DMS79 treated with DMSO at 0.1 percent for 48 hours (cell line): ENCODE results near the gene SBNO2.
A peak's percentile ranks its signal among the peaks of the same experiment; 100 is the strongest.

Experiments
- DNase-seq: peaks from one replicate; lab custom pipeline; 2025; lab: John Stamatoyannopoulos, UW

The SBNO2 gene

DNA sequence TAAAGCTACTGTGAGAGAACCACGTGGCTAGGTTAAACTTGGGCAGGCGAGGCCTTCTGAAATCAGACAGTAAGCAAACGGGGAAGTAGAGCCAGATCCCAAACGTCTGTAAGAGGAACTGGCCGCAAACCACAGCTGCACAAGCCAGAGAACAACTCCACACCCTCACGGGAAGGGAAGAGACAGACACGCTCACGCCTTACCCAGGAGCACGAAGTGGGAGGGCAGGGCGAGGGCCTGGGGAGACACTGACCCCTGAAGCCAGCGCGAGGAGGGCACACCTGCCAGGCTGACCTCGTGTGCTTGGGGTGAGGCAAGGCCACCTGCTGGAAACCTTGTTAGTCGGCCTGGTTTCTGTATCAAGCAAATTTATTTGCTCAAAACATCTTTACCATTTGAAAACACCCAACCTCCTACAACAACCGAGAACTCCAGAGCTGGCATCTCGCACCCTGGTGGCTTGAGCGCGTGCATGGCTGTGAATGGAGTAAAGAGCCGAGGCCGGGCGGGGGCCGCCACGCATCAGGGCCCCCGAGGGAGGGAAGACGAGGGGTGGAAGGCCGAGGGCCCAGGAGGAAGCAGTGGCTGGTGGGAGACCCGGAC, 86.2 kb downstream of the SBNO2 start:
- DNase-seq = no peak

- no peak for DNase-seq
Observed at GRCh38 chr19:1086613-1087012, 87.5 kb downstream of the SBNO2 start.

DNA sequence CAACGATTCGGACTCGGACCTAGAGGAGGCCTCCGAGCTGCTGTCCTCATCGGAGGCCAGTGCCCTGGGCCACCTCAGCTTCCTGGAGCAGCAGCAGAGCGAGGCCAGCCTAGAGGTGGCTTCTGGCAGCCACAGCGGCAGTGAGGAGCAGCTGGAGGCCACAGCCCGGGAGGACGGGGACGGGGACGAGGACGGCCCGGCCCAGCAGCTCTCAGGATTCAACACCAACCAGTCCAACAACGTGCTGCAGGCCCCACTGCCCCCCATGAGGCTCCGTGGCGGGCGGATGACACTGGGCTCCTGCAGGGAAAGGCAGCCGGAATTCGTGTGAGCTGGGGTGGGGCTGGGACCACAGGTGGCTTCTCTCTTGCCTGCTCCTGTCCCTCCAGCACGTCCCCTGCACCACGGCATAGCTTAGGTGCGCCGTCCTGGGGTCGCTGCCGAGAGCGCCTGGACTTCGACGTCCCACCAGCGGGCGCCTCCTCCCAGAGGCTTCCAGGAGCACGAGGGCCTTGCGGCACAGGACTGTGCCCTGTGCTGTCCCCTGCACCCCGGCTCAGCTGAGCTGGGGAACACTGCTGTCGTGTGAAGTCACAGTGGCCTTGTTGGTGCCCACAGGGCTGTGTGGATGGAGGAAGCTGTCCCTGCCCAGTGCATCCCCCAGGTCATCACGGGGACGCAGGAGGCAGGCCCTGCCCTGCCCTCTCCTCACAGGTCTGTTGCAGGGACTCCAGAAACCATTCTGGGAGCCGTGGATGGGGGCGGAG, 88.2 kb downstream of the SBNO2 start:
- DNase-seq = no peak

- no peak for DNase-seq
Observed at GRCh38 chr19:1085053-1085658, 88.9 kb downstream of the SBNO2 start.

DNA sequence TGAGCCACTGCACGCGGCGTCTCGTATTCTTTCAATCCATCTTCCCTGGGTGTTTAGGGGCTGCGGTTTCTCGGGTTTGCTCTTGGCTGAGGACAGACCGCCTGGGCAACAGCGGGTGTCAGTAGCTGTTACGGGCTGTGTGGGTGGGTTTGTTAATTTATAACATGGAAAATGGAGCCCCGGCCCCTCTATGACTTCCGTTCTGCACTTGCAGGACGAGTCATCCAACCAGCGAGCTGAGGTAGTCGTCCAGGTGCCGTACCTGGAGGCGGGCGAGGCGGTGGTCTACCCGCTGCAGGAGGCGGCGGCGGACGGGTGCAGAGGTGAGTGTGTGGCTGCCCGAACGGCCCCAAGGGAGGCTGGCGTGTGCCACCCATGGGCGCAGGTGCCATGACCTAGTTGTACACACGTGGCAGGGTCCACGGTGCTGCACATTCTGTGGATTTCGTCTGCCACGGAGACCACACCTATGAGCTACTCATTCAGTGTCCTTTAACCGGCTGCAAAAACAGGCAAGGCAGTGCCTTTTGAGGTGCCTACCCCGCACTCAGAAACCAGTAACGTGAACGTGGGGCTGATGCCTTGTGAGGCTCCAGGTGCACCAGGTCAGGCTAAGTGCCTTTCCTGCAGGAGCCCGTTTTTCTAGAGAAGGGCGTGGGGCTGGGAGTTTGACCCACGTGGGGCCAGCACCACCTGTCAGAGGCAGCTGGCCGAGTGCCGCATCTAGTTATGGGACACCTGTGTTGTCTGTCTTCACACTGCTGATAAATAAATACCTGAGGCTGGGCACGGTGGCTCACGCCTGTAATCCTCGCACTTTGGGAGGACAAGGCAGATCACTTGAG, 89.8 kb downstream of the SBNO2 start:
- no peak for DNase-seq

DNA sequence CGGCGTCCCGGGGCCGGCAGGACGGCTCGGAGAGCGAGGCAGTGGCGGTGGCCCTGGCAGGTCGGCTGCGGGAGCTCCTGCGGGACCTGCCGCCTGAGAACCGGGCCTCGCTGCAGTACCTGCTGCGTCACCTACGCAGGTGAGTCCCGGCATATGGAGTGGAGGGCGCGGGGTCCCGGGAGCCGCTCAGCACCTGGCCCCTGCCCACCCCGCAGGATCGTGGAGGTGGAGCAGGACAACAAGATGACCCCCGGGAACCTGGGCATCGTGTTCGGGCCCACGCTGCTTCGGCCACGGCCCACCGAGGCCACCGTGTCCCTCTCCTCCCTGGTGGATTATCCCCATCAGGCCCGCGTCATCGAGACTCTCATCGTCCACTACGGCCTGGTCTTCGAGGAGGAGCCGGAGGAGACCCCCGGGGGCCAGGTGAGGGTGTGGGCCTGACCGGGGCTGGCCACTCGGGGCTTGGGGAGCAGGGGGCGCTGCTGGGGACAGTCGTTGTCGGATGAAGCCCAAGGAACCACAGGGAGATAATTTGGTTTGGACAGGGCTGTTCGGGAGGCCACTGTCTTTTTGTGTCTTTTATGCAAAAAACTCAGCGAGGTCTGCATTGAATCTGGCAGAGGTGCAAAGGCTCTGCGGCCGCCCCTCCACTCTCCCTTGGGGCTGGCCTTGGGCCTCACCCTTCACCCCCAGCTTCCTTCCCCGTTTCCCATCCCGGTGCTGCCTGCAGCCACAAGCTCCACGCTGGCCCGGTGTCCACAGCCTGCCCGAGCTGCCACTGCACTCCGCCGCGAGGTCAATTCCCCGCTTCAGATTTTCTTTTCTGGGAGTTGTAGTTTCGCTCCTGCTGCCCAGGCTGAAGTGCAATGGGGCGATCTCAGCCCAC, 90.9 kb downstream of the SBNO2 start:
- DNase-seq = no peak

GRCh38 chr19:1082165-1082927, 91.7 kb downstream of the SBNO2 start:
- peak; percentile 83 for DNase-seq

GRCh38 chr19:1081301-1082164, 92.5 kb downstream of the SBNO2 start:
- DNase-seq = no peak

GRCh38 chr19:1080360-1081161, 93.5 kb downstream of the SBNO2 start:
- no peak for DNase-seq

- DNase-seq = no peak
Observed at GRCh38 chr19:1079566-1080111, 94.4 kb downstream of the SBNO2 start.

DNA sequence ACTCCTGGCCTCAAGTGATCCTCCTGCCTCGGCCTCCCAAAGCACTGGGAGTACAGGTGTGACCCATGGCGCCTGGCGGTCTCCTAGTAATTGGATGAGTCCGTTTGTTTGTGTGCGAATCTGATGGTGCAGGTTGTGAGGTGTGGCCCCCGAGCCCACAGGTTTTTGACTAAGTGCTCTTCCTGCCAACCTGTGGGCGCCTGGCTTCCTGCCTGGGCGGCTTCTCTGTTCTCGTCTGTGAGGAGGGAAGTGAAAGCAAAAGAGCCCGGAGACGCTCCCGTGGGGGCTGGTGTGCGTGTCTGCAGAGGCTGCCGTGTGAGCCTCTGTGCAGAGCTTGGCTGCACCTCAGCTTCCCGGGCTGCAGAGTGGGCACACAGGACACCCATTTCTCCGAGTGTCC, 97.1 kb downstream of the SBNO2 start:
- DNase-seq = no peak

DNA sequence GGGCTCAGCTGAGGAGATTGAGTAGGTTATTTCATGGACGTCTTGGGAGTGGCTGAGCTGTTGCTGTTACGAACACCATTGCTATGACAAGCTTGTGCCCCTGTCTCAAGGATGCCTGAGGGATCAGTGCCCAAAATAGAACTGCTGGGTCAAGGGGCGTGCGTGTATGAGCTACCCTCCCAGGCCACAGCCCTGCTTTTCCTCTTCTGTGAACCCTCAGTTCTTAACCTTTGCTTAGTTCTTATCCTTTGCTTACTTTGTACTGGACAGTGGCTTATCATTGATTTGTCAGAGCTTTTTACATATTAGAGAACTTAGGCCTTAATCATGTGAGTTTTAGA, 98.1 kb downstream of the SBNO2 start:
- DNase-seq = no peak

DNA sequence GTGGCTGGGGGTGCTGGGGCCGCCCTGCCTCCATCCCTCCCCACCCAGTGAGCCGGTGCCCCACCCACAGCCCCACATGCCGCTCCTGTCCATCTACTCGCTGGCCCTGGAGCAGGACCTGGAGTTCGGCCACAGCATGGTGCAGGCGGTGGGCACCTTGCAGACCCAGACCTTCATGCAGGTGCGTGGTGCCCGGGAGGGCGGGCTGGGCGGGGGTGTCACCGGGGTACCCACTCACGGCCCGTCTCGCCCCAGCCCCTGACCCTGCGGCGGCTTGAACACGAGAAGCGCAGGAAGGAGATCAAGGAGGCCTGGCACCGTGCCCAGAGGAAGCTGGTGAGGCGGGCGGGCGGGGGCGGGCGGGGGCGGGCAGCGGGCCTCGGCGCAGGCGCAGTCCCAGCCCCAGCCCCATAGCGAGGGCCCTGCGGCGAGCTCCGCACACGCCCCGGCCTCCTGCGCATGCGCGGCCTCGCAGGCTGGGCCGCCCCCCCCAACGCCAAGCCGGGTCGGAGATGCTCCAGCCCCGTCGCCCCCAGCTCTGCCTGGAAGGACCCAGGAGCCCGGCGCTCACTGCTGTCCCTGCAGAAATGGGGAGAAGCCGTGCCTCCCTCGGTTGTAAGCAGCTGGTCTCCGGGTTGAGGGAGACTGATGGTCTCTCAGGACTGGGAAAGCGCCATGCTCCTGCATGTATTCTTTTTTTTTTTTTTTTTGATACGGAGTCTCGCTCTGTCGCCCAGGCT, 99.4 kb downstream of the SBNO2 start:
- DNase-seq = peak; percentile 82

GRCh38 chr19:1073956-1074517, 100.0 kb downstream of the SBNO2 start:
- DNase-seq = no peak

GRCh38 chr19:1073063-1073955, 100.8 kb downstream of the SBNO2 start:
- no peak for DNase-seq

- DNase-seq = no peak
Observed at GRCh38 chr19:1072371-1073015, 101.6 kb downstream of the SBNO2 start.
